Right lobe of liver (tissue), 4 donors: ENCODE data around the gene RCOR1.

ENCODE experiments used
- CTCF ChIP-seq, 4 donors: fragments of 200-600 bp in 3 of 4; fragments of 450-650 bp in 1 of 4; IDR thresholded peaks; one replicate each; pipeline versions ENCODE4 v1.5.1 to v1.8.0; 2016 to 2022; ENCODE audit warnings: antibody characterized with exemption in 4 of 4, mild to moderate bottlenecking in 2 of 4
- POLR2A ChIP-seq: fragments of 450-650 bp; IDR thresholded peaks from one replicate; pipeline ENCODE4 v1.6.1; 2017; ENCODE audit warnings: antibody characterized with exemption, mild to moderate bottlenecking
- donor health status: DM: no; HTN: no; CAD: no.
- donor health status: DM: no; HTN: no; CAD: no.
- donor health status: DM: no; HTN: yes; CAD: no.

- no peak for TF ChIP-seq CTCF (IDR thresholded peaks at IDR 0.05)
- TF ChIP-seq POLR2A = no peak
Observed at GRCh38 chr14:102754370-102755262, 162.2 kb downstream of the RCOR1 start.
